ENCODE results near the gene SPATS2L.

GRCh38 chr2:200350850-200351285, 44.4 kb downstream of the SPATS2L start:
- TF ChIP-seq, protein P1, sequence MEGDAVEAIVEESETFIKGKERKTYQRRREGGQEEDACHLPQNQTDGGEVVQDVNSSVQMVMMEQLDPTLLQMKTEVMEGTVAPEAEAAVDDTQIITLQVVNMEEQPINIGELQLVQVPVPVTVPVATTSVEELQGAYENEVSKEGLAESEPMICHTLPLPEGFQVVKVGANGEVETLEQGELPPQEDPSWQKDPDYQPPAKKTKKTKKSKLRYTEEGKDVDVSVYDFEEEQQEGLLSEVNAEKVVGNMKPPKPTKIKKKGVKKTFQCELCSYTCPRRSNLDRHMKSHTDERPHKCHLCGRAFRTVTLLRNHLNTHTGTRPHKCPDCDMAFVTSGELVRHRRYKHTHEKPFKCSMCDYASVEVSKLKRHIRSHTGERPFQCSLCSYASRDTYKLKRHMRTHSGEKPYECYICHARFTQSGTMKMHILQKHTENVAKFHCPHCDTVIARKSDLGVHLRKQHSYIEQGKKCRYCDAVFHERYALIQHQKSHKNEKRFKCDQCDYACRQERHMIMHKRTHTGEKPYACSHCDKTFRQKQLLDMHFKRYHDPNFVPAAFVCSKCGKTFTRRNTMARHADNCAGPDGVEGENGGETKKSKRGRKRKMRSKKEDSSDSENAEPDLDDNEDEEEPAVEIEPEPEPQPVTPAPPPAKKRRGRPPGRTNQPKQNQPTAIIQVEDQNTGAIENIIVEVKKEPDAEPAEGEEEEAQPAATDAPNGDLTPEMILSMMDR (IDR thresholded peaks at IDR 0.05), result no peak
- no peak for TF ChIP-seq POLR2A (IDR thresholded peaks at IDR 0.05)

Measured in breast epithelium (tissue), 3 donors.